Esophagus muscularis mucosa (tissue), 4 donors: ENCODE measurements around the gene LHFPL2.

ENCODE experiments used
- CTCF ChIP-seq, 3 experiments: fragments of 200-600 bp in 2 of 3; fragments of 450-650 bp in 1 of 3; sonication (generic) in 2 of 3; IDR thresholded peaks; one replicate each; pipeline ENCODE4 v1.5.1; 2017 to 2019; ENCODE audit warnings: antibody characterized with exemption in 3 of 3, mild to moderate bottlenecking in 2 of 3, moderate library complexity in 1 of 3
- EP300 ChIP-seq: sonication (generic); formaldehyde crosslinking; IDR thresholded peaks from one replicate; pipeline ENCODE4 v1.6.1; 2017; ENCODE audit warnings: antibody characterized with exemption
- POLR2AphosphoS5 ChIP-seq, 2 donors: sonication (generic); formaldehyde crosslinking; IDR thresholded peaks; one replicate each; pipeline ENCODE4 v1.6.1; 2017; ENCODE audit warnings: antibody characterized with exemption in 2 of 2

- peak in 1 of 2 donors; percentile 28 for TF ChIP-seq POLR2AphosphoS5 (IDR thresholded peaks at IDR 0.05)
- TF ChIP-seq CTCF (IDR thresholded peaks at IDR 0.05), result no peak
- no peak for TF ChIP-seq EP300
Observed at GRCh38 chr5:78587775-78588291, 60.7 kb downstream of the LHFPL2 start.
